C4-2B (cell line): ENCODE results near the gene WDR7.

Experiments
- ZFX ChIP-seq: fragments of 450-650 bp; IDR thresholded peaks from 2 replicates; pipeline ENCODE4 v1.6.1; 2017
- TF ChIP-seq, protein P1 (sequence below): fragments of 450-650 bp; conservative IDR thresholded peaks from 2 replicates; pipeline ENCODE4 v1.5.1; 2017; ENCODE audit warnings: mild to moderate bottlenecking

DNA sequence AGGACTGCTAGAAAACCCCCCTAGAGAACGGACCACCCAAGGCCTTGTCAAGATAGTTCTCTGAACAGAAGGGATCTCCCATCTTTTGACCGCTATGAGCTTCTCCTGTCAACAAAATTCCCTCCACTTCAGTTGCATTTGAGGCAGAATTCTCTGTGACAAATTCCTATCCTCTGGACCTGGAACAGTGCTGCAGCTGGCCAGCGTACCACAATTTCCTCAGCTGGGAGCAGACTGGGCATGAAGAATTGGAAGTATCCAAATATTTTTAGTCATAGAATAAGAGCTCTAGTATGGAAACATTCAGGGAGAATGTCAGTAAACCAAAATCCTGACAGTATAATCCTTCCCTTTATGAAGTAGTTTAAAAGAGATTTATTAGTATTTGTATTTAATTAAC, 348.7 kb downstream of the WDR7 start:
- TF ChIP-seq, protein P1, sequence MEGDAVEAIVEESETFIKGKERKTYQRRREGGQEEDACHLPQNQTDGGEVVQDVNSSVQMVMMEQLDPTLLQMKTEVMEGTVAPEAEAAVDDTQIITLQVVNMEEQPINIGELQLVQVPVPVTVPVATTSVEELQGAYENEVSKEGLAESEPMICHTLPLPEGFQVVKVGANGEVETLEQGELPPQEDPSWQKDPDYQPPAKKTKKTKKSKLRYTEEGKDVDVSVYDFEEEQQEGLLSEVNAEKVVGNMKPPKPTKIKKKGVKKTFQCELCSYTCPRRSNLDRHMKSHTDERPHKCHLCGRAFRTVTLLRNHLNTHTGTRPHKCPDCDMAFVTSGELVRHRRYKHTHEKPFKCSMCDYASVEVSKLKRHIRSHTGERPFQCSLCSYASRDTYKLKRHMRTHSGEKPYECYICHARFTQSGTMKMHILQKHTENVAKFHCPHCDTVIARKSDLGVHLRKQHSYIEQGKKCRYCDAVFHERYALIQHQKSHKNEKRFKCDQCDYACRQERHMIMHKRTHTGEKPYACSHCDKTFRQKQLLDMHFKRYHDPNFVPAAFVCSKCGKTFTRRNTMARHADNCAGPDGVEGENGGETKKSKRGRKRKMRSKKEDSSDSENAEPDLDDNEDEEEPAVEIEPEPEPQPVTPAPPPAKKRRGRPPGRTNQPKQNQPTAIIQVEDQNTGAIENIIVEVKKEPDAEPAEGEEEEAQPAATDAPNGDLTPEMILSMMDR: no peak
- TF ChIP-seq ZFX: no peak
